ENCODE results near the gene SSH2.
"Not testable (repeated sequence)": the region's sequence is repeated elsewhere in the genome, so short reads cannot be mapped to it uniquely, and the experiment has no call there.

The SSH2 gene

GRCh38 chr17:29880031-29880430 lies 50.0 kb downstream of the SSH2 start:
- no peak for DNase-seq (ENCODE audit: low read depth in 3 of 3)

DNA sequence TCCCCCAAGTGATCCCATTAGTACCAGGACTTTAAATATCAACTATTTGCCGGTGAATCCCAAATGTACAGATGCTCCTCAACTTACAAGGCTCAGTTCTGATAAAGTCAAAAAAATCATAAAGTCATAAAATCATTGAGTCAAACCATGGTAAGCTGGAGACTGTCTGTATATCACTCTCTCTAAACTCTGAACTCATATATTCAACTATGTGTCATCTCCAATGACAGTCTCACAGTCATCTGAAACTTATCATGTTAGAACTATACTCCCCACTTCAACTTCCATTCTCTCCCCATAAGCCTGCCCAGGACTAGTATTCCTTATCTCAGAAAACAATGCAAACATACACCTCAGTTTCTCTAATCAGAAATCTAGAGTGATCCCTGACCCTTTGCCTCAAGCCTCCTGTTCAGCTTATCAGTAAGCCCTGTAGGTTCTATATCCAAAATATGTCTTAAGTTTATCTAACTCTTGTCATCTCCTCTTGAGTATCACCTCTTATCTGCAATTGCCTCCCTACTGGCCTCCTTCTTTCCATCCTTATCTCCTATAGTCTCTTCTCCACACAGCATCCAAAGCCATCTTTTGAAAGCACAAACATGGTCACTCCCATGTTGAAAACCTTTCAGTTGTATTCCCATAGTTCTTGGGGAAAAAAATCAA lies 55.0 kb downstream of the SSH2 start:
- DNase-seq (ENCODE audit: low read depth in 3 of 3) = no peak

DNA sequence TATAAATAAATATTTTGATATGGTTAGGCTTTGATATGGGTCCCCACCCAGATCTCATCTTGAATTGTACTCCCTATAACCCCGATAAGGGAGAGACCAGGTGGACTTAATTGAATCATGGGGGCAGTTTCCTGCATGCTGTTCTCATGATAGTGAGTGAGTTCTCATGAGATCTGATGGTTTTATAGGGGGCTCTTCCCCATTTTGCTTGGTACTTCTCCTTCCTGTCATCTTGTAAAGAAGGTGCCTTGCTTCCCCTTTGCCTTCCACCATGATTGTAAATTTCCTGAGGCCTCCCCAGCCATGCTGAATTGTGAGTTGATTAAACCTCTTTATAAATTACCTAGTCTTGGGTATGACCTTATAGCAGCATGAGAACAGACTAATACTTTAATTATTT lies 55.7 kb downstream of the SSH2 start:
- not testable (repeated sequence) for DNase-seq (ENCODE audit: low read depth in 3 of 3)

- DNase-seq (ENCODE audit: low read depth in 3 of 3) = no peak
These were observed 56.6 kb downstream of the SSH2 start for GRCh38 chr17:29873476-29873875.

GRCh38 chr17:29870836-29871465 lies 59.1 kb downstream of the SSH2 start:
- no peak for DNase-seq (ENCODE audit: low read depth in 3 of 3)

DNA sequence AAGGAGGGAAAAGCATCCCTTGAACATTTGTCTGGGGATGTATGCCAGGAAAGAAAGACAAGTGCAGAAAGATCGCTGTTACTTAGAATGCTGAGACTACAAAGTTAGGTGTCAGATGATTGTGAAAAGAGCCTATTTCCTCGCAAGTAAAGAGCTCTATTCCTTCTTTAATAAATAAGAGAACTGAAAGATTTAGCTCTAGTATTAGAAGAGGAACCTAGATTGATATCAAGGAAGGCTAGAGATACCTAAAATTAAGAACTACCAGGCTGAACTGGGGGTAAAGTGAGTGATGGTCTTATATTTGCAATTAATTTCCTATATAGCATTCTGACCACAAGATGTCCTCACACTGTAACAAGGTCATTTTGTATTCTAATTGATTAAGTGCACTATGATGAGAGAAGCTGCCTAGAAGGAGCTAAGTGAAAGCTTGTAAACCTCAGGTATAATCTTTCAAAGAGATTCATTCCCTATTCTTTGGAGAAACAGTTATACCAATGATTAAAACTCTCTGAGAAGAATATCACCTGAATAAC lies 62.3 kb downstream of the SSH2 start:
- no peak for DNase-seq (ENCODE audit: low read depth in 3 of 3)

DNA sequence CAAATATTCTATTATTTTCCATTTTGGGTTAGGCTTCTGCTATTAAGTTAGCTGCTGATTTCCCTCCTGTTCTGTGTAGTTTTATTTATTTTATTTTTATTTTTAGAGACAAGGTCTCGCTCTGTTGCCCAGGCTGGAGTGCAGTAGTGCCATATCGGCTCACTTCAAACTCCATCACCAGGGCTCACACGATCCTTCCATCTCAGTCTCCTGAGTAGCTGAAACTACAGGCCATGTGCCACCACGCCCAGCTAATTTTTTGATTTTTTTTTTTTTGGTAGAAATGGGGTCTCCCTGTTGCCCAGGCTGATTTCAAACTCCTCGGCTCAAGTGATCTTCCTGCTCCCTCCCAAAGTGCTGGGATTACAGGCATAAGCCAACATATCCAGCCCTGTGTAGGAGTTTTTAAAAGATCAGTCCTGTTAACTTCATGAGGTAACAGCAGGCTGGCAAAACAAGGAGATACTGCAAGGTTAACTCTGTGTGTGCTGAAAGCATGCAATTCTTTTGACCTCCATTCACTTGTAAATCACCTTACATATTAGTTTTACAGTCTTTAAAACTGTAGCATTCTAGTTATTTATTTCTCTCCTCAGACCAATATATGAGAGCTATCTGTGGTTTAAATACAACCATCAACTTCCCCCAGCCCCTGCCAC lies 63.2 kb downstream of the SSH2 start:
- DNase-seq (ENCODE audit: low read depth in 3 of 3) = no peak

- no peak for DNase-seq (ENCODE audit: low read depth in 3 of 3)
These were observed 65.4 kb downstream of the SSH2 start for GRCh38 chr17:29864615-29865014.

DNA sequence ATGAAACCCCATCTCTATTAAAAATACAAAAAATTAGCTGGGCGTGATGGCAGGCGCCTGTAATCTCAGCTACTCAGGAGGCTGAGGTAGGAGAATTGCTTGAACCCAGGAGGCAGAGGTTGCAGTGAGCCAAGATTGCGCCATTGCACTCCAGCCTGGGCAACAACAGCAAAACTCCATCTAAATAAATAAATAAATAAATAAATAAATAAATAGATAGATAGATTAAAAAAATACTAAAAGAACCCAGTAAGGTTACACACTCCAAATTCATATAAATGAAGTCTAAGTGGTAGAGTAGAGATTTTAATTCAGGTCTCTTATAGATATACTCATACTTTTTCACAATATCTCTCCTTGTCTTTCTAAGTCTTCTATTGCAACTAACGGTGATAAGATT lies 65.9 kb downstream of the SSH2 start:
- DNase-seq (ENCODE audit: low read depth in 3 of 3) = not testable (repeated sequence)

DNA sequence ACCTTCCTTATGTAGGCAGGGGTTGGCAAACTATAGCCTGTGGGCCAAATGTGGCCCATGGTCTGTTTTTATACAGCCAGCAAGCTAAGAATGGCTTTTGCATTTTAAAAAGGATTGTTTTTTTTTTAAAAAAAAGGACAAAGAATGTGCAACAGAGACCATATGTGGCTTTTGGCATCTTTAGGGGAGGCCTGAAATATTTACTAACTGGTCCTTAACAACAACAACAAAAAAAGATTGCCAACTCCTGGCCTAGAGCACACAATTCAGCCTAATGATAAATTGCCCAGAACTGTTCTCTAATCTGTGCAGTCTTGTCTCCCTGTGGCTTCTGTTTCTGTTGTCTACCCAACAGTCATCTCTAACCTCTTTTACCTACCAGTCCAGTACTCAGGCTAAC lies 67.1 kb downstream of the SSH2 start:
- no peak for DNase-seq (ENCODE audit: low read depth in 3 of 3)

GRCh38 chr17:29862127-29862526 lies 67.9 kb downstream of the SSH2 start:
- DNase-seq (ENCODE audit: low read depth in 3 of 3) = no peak

GRCh38 chr17:29859445-29859844 lies 70.6 kb downstream of the SSH2 start:
- not testable (repeated sequence) for DNase-seq (ENCODE audit: low read depth in 3 of 3)

GRCh38 chr17:29857823-29858222 lies 72.2 kb downstream of the SSH2 start:
- DNase-seq (ENCODE audit: low read depth in 3 of 3) = no peak

DNA sequence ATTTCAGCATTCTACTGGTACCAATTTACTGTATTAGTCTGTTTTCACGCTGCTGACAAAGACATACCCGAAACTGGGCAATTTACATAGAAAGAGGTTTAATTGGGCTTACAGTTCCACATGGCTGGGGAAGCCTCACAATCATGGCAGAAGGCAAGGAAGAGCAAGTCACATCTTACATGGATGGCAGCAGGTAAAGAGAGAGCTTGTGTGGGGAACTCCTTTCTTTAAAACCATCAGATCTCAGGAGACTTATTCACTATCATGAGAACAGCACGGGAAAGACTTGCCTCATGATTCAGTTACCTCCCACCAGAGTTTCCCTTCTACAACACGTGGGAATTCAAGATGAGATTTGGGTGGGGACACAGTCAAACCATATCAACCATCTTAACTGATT lies 72.9 kb downstream of the SSH2 start:
- not testable (repeated sequence) for DNase-seq (ENCODE audit: low read depth in 3 of 3)

- no peak for DNase-seq (ENCODE audit: low read depth in 3 of 3)
These were observed 74.3 kb downstream of the SSH2 start for GRCh38 chr17:29855686-29856085.

GRCh38 chr17:29848737-29849136 lies 81.3 kb downstream of the SSH2 start:
- DNase-seq (ENCODE audit: low read depth in 3 of 3) = no peak

GRCh38 chr17:29847527-29848400 lies 82.3 kb downstream of the SSH2 start:
- no peak for DNase-seq (ENCODE audit: low read depth in 3 of 3)

GRCh38 chr17:29847118-29847517 lies 82.9 kb downstream of the SSH2 start:
- DNase-seq (ENCODE audit: low read depth in 3 of 3) = no peak

- no peak for DNase-seq (ENCODE audit: low read depth in 3 of 3)
These were observed 83.7 kb downstream of the SSH2 start for GRCh38 chr17:29846298-29846697.

- no peak for DNase-seq (ENCODE audit: low read depth in 3 of 3)
These were observed 85.5 kb downstream of the SSH2 start for GRCh38 chr17:29844339-29845048.

- no peak for DNase-seq (ENCODE audit: low read depth in 3 of 3)
These were observed 89.1 kb downstream of the SSH2 start for GRCh38 chr17:29840884-29841283.

All from stimulated activated CD4-positive, alpha-beta T cell treated with anti-CD3 and anti-CD28 coated beads, TNF-alpha, amount 100 ng/mL, for 4 hours (primary cell).